ENCODE measurements around the gene DCAF11.

Gene DCAF11

GRCh38 chr14:24150061-24150460 lies 35.5 kb downstream of the DCAF11 start:
- TF ChIP-seq CTCF (IDR thresholded peaks at IDR 0.05; ENCODE audit: control extremely low read depth, extremely low read depth, low read depth, missing control alignments), result no peak
- DNase-seq (ENCODE audit: extremely low spot score), result no peak
- ChIA-PET CTCF (interaction anchor here (0.8 to 12.0 kb wide), 4 partner anchors 13 to 60 kb away, joined by 3 to 154 read pairs (median 6); partner anchors contain the start of genes DCAF11 and IRF9), POLR2A (interaction anchor here (0.9 to 1.4 kb wide), 2 partner anchors 11 to 12 kb away, joined by 3 to 7 read pairs; no protein-coding TSS in a partner anchor)

GRCh38 chr14:24150567-24150966 lies 36.0 kb downstream of the DCAF11 start:
- no peak for TF ChIP-seq CTCF (IDR thresholded peaks at IDR 0.05; ENCODE audit: control extremely low read depth, extremely low read depth, low read depth, missing control alignments)
- ChIA-PET CTCF (interaction anchor here (0.8 to 12.0 kb wide), 4 partner anchors 12 to 60 kb away, joined by 3 to 154 read pairs (median 6); partner anchors contain the start of genes DCAF11 and IRF9), POLR2A (interaction anchor here (1.4 kb wide), 1 partner anchor 11 kb away, joined by 7 read pairs; no protein-coding TSS in a partner anchor)
- no peak for DNase-seq (ENCODE audit: extremely low spot score)

- POLR2A ChIA-PET, result interaction anchor here (1.3 to 1.4 kb wide), 2 partner anchors 10 to 11 kb away, joined by 5 to 7 read pairs; partner anchors contain the start of gene IRF9
- no peak for DNase-seq (ENCODE audit: extremely low spot score)
- CTCF ChIA-PET, result interaction anchor here (1.0 to 12.0 kb wide), 6 partner anchors 10 to 42 kb away, joined by 3 to 154 read pairs (median 4); partner anchors contain the start of genes EMC9, IRF9 and PSME1
Observed at GRCh38 chr14:24150993-24151392, 36.4 kb downstream of the DCAF11 start.

GRCh38 chr14:24151404-24152080 lies 37.0 kb downstream of the DCAF11 start:
- no peak for DNase-seq (ENCODE audit: extremely low spot score)
- POLR2A ChIA-PET, result interaction anchor here (1.3 to 1.4 kb wide), 2 partner anchors 10 to 12 kb away, joined by 5 to 7 read pairs; partner anchors contain the start of gene IRF9
- TF ChIP-seq CTCF (IDR thresholded peaks at IDR 0.05; ENCODE audit: control extremely low read depth, extremely low read depth, low read depth, missing control alignments), result no peak
- CTCF ChIA-PET, result interaction anchor here (1.0 to 12.0 kb wide), 6 partner anchors 10 to 43 kb away, joined by 3 to 154 read pairs (median 4); partner anchors contain the start of genes EMC9, IRF9 and PSME1

More at GRCh38 chr14:24150993-24151392, 36.4 kb downstream of the DCAF11 start:
- no peak for TF ChIP-seq CTCF (IDR thresholded peaks at IDR 0.05; ENCODE audit: control extremely low read depth, extremely low read depth, low read depth, missing control alignments)

- ChIA-PET POLR2A (interaction anchor here (1.2 to 1.3 kb wide), 2 partner anchors 8 to 9 kb away, joined by 5 to 6 read pairs; partner anchors contain the start of gene RNF31), CTCF (interaction anchor here (1.1 to 12.0 kb wide), 6 partner anchors 8 to 46 kb away, joined by 3 to 154 read pairs (median 4); partner anchors contain the start of genes EMC9, IRF9, PSME2 and RNF31)
- TF ChIP-seq CTCF (IDR thresholded peaks at IDR 0.05; ENCODE audit: control extremely low read depth, extremely low read depth, low read depth, missing control alignments), result no peak
- DNase-seq (ENCODE audit: extremely low spot score), result no peak
Observed at GRCh38 chr14:24155100-24155499, 40.5 kb downstream of the DCAF11 start.

- CTCF ChIA-PET, result interaction anchor here (0.9 to 1.2 kb wide), 3 partner anchors 9 to 18 kb away, joined by 3 to 6 read pairs (median 4); partner anchors contain the start of gene RNF31
- TF ChIP-seq CTCF (IDR thresholded peaks at IDR 0.05; ENCODE audit: control extremely low read depth, extremely low read depth, low read depth, missing control alignments), result no peak
- POLR2A ChIA-PET, result interaction anchor here (0.8 to 1.0 kb wide), 2 partner anchors 16 to 143 kb away, joined by 3 read pairs; partner anchors contain the start of genes DHRS1, EMC9 and NOP9
- DNase-seq (ENCODE audit: extremely low spot score), result no peak
Observed at GRCh38 chr14:24156840-24157239, 42.3 kb downstream of the DCAF11 start.
